KOPT-K1 (cell line): ENCODE data around the gene MEIKIN.
"Not testable (repeated sequence)": the region's sequence is repeated elsewhere in the genome, so short reads cannot be mapped to it uniquely, and the experiment has no call there.

ENCODE experiments used
- H3K27ac ChIP-seq: fragments of 200-600 bp; sonication (generic); 2 replicates; pipeline ENCODE4 v1.5.1; 2016; ENCODE audit warnings: antibody characterized with exemption, mild to moderate bottlenecking, low read depth, low read length; ENCODE audit not compliant: poor library complexity, severe bottlenecking
- H3K36me3 ChIP-seq: fragments of 200-600 bp; sonication (generic); 2 replicates; pipeline ENCODE4 v1.5.1; 2017; ENCODE audit warnings: antibody characterized with exemption, mild to moderate bottlenecking, low read length, moderate library complexity; ENCODE audit not compliant: insufficient read depth
- H3K9me3 ChIP-seq: fragments of 200-600 bp; sonication (generic); 2 replicates; pipeline ENCODE4 v1.5.1; 2017; ENCODE audit warnings: antibody characterized with exemption, low read length, mild to moderate bottlenecking; ENCODE audit not compliant: insufficient read depth, poor library complexity, severe bottlenecking

Gene MEIKIN

DNA sequence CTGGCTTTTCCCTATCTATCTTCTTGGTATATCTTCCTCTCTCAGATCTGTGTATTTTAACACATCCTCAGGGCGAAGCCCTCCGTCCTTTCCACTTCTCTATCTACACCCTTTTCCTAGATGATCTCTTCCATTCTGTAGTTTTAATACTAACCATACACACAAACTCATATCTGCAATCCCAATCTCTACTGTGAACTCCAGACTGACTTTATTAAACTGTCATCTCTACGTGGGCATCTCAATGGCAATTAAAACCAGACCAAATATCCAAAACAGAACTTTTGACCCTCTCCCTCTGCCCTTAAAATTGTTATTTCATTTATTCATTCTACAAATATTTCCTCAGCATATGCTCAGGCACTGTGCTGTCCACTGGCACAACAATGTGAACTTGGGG is 155.7 kb downstream of the MEIKIN start:
- no peak overlapping the region for H3K27ac ChIP-seq
- H3K36me3 ChIP-seq: peaks cover 12% of the 10 kb centered on the region; the same call in 1 of the 2 replicates
- H3K9me3 ChIP-seq: no peaks in the 10 kb centered on the region

DNA sequence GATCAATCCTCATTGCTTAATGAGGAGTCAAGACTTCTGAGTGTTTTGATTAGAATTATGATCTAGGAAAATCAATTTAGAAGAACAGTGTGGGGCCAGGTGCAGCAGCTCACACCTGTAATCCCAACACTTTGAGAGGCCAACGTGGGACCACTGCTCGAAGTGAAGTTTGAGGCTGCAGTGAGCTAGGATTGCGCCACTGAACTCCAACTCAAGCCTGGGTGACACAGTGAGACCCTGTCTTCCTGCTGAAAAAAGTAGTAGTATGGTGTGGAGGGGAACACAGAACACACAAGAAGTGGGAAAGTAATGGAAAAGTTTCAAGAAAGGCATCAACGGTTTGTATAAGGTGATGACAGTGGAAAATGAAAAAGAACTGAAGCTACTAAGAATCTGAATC is 157.7 kb downstream of the MEIKIN start:
- no peaks in the 10 kb centered on the region for H3K9me3 ChIP-seq
- H3K27ac ChIP-seq: no peak overlapping the region
- H3K36me3 ChIP-seq: peaks cover 8% of the 10 kb centered on the region; the same call in 1 of the 2 replicates

DNA sequence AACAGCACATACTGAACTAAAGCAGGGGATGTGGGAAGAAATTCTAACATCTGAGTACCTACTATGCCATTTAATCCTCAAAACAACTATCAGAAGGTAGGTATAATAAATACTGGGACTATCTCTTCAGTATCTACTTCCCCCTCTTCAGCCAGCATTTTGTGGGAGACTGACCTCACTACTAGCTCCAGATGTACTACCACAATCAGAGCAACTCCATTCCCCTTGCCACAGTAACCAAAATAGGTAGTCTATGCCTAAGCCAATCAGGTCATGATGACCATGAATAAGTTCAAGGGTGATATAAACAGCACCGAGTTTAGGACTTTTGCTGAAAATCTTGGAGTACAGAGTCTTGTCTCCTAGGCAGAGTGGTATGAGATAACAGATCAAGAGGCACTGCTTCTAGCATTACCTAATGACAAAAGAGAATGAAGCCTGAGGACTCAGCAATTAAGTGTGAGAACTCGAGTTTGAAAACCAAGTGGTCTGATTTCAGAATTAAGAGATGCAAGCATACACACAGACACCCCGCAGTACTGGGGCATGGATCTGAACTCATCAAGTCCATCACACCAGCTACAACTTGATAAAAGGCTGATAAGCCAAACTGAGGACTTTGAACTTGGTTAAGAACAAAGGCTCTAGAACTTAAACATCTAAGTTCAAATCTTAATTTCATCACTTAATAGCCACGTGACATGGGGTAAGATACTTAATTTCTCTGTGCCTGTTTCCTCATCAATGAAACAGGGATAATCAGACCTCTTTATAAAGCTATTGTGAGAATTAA is 158.4 kb downstream of the MEIKIN start:
- no peak overlapping the region for H3K27ac ChIP-seq
- H3K9me3 ChIP-seq: no peaks in the 10 kb centered on the region
- peaks cover 4% of the 10 kb centered on the region; the same call in 1 of the 2 replicates for H3K36me3 ChIP-seq

DNA sequence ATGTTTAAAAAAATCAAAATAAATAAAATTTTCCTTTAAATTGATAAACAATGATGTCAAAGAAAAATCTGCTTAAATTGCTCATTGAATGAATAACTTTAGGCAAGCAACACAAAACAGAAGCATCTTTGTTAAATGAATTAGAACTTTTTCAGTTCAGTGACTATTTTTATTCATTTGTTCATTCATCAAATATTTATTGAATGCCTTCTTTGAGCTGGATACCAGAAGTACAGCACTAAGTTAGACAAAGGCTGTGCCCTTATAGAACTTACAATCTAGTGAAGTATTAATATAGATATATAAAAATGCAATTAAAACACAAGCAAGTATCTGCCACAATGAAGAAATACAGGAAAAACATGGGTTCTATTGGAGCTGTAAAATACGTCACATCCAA is 159.4 kb downstream of the MEIKIN start:
- no peaks in the 10 kb centered on the region for H3K9me3 ChIP-seq
- H3K36me3 ChIP-seq: peaks cover 7% of the 10 kb centered on the region; the same call in 1 of the 2 replicates

DNA sequence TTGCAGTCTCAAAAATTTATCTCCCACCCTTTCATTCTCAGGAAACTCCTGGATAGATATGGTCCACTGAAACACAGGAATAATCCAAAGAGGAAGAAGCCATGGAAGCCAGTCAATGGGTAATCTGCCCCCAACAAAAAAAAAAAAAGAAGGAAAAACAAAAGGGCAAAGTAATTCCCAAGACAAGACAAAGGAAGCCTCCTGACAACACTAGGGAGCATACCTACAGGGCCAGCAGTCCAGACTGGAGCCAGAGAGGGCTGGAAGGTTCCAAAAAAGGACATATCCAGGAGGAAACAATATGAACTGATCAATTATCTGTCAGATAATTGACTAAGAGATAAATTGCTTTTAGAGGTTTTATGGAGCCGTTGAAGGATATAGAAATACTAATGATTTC is 161.6 kb downstream of the MEIKIN start:
- peaks cover 7% of the 10 kb centered on the region; the same call in 1 of the 2 replicates for H3K36me3 ChIP-seq
- H3K27ac ChIP-seq: no peak overlapping the region
- H3K9me3 ChIP-seq: no peaks in the 10 kb centered on the region

More for the DNA sequence above, 159.4 kb downstream of the MEIKIN start:
- no peak overlapping the region for H3K27ac ChIP-seq

DNA sequence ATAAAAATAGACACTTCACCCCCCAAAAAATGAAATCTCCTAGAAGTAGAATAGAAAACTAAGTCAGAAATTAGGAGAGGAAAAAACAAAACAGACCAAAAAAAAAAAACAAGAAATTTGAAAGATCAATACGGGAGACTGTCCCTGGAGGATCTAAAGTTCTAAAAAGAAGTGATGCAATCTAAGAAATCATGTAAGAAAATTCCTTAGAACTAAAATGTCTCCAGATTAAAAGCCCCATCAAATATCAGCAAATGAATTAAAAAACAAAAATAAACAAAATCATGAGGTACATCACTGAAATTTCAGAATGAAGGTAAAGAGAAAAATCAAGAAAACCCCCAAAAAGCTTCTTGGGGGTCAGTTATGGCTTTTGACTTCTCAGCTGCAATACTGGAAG is 162.1 kb downstream of the MEIKIN start:
- no peaks in the 10 kb centered on the region for H3K9me3 ChIP-seq
- H3K27ac ChIP-seq: no peak overlapping the region
- peaks cover 7% of the 10 kb centered on the region; the same call in 1 of the 2 replicates for H3K36me3 ChIP-seq

DNA sequence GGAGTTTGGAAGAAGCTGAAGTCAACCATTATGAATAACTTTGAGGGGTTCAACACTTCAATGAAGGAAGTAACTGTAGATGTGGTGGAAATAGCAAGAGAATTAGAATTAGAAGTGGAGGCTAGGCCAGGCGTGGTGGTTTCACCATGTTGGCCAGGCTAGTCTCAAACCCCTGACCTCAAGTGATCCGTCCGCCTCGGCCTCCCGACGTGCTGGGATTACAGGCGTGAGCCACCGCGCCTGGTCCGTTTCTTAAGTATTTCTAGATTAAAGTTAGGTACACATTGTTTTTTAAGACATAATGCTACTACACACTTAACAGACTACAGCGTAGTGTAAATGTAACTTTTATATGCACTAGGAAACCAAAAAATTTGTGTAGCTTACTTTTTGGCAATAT is 162.7 kb downstream of the MEIKIN start:
- Histone ChIP-seq H3K36me3 (peaks cover 7% of the 10 kb centered on the region; the same call in 1 of the 2 replicates), H3K9me3 (no peaks in the 10 kb centered on the region), H3K27ac (no peak overlapping the region)

DNA sequence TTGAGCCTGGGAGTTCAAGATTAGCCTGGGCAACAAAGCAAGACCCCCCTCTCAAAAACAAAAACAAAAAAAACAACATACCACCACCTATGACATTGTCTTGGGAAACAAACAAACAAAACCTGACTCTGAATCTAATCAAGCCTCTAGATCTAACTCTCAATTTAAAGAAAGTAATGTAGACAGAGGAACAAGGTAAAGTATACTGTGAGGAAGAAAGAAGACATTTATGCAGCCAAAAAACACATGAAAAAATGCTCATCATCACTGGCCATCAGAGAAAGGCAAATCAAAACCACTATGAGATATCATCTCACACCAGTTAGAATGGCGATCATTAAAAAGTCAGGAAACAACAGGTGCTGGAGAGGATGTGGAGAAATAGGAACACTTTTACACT is 167.3 kb downstream of the MEIKIN start:
- H3K36me3 ChIP-seq, H3K9me3 ChIP-seq, H3K27ac ChIP-seq: not testable (repeated sequence)

DNA sequence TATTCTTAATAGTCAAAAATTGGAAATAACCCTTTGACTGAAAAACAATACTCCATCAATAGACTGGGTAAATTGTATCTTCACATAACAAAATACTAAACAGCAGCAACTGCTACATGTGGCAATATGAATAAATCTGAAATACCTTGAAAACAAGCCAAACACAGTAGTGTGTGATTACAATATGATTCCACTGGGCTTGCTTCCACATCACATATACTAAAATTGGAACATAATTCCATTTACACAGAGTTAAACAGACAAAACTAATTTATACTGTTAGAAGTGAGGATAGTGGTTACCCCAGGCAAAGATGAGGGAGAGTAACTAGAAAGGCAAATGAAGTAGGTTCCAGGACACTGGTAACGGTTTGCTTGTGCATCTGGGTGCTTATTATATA is 169.0 kb downstream of the MEIKIN start:
- no peaks in the 10 kb centered on the region for H3K9me3 ChIP-seq
- no peaks in the 10 kb centered on the region for H3K36me3 ChIP-seq
- H3K27ac ChIP-seq: no peak overlapping the region

DNA sequence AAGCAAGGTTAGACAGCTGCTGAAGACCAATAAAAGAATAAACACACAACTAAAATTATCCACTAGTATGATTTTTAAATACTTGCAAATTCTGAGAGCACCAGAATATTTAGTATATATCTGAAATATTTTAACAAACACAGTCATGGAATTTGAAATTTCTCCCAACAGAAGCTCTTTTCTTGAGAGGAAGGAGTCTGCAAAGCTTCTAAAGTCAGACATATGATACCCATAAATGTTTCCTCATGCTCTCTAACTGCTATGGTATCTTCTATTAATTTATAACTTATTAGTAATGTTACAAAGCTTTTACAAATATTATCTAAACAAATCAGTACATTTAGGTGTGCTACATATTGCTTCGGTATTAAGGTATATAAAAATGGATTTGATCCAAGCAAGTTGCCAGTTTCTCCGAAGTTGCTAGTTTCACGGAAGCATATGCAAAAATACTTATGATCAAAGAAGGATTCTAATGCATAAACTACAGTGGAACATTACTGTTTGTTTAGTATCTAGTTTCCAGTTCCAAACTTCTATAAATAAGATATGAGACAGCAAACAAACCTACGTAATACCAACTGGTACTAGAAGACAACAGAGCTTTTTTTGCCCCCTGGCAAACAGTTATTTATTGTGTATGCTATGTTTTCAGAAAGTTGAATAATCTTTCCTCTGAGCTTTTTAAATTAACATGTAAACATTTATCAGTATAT is 170.7 kb downstream of the MEIKIN start:
- Histone ChIP-seq H3K9me3 (no peaks in the 10 kb centered on the region), H3K27ac (no peak overlapping the region), H3K36me3 (no peaks in the 10 kb centered on the region)

DNA sequence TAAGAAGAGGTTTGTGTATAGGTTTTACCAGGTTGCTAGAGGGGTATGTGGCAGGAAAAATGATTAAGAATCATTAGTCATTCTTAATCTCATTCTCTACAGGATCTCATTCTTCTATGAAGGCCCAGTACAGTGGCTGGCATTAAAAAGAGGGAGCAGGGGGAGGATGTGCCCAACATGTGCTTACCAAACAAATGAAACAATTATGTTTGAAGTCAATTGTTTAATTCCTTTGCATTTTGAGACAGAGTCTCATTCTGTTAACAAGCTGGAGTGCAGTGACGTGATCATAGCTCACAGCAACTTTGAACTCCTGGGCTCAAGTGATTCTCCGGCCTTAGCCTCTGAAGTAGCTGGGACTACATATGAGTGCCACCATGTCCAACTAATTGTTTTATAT is 171.7 kb downstream of the MEIKIN start:
- H3K9me3 ChIP-seq: no peaks in the 10 kb centered on the region
- no peak overlapping the region for H3K27ac ChIP-seq
- no peaks in the 10 kb centered on the region for H3K36me3 ChIP-seq

DNA sequence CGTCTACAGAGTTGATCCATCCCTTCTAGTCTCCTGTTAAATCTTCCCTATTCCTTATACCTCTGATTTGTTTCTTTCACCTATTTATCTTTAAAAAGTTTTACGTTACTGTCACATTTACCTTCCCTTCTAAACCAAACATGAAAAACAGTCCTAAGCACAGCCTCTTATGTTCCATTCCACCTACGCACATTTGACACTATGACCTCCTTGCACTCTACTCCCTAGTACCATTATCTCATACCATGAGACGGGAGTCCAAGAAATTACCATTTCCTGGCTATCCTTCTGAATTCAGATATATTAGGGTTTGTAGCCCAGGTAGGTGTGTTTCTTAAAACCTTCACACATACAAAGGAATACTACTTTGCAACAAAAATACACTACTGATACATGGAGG is 173.8 kb downstream of the MEIKIN start:
- H3K9me3 ChIP-seq: peaks cover 11% of the 10 kb centered on the region
- no peaks in the 10 kb centered on the region for H3K36me3 ChIP-seq

DNA sequence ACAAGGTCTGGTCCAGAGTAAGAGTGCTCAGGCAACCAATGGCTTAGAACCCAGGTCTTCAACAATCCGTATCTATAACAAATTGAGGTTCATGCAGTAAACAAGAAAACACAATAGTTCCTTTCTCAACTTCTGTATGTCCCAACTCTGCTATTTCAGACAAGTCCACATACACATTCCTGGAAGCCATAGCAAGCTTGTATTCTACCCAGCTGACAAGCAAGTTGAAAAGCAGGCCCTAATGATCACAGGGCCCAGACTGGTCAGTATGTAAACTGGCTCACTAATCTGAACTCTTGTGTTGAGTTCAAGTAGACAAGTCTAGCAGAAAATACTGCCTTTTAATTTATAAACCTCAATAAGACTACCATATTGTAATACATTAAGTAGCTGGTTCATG is 175.5 kb downstream of the MEIKIN start:
- Histone ChIP-seq H3K27ac (no peak overlapping the region), H3K9me3 (peaks cover 14% of the 10 kb centered on the region), H3K36me3 (peaks cover 3% of the 10 kb centered on the region)

More for the DNA sequence above, 173.8 kb downstream of the MEIKIN start:
- no peak overlapping the region for H3K27ac ChIP-seq

DNA sequence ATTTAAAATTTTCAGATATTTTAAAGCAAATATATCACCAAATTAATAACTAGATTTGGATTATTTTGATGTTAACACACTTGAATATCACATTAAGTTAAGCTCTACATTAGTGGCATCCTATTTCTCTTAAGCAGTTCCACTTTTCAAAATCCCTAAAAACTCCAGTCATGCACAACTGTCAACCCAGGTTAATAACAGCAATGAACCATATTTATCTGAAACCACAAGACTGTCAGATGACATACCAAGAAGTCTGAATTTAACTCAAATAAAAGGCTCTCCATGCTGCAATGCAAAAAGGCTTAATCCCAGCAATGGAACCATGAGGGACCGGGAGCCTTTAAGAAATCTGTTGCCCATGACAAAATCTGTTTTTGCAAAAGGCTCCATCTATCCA is 176.1 kb downstream of the MEIKIN start:
- Histone ChIP-seq H3K36me3 (peaks cover 9% of the 10 kb centered on the region), H3K9me3 (peaks cover 19% of the 10 kb centered on the region), H3K27ac (no peak overlapping the region)

DNA sequence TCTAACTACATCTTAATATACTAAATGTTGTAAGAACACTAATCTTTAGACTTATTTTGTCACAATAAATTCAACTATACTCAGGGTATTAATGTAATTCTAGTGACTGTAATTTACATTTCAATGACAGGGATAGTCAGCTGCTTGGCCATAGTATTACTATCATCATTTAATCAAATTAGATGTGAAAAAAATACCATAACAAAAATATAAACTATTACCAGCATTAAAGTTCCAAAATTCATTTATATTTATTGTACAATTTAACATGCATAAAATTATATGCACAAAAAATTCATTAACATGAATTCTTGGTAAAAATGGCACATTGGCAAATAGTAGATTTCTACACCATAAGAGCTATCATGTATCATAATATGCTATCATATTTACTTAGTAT is 177.6 kb downstream of the MEIKIN start:
- Histone ChIP-seq H3K9me3 (peaks cover 30% of the 10 kb centered on the region), H3K27ac (no peak overlapping the region), H3K36me3 (peaks cover 15% of the 10 kb centered on the region)
